PC-9 (cell line): ENCODE measurements around the gene CCNJ. TPM values are rescaled to one million over a fixed set of nuclear protein-coding genes. Genes with fewer than 3 reads are reported as not detected.

Source experiments
- BruUV-seq: library from RNA; stranded (reverse); fragments of 400-500 nt; replicated peaks from 2 replicates; lab custom pipeline; 2021; lab: Mats Ljungman, UMichigan
- CTCF ChIA-PET: fragments of 300-600 bp; sonication (Branson Sonifier 250); formaldehyde crosslinking; loops from one replicate; lab custom pipeline; 2022; ENCODE audit warnings: antibody characterized with exemption; lab: Charles Lee
- POLR2A ChIA-PET: fragments of 300-600 bp; sonication (Branson Sonifier 250); formaldehyde crosslinking; loops from one replicate; lab custom pipeline; 2022; ENCODE audit warnings: antibody characterized with exemption; ENCODE audit not compliant: unreplicated experiment; lab: Charles Lee
- DNase-seq, 2 experiments: peaks; one replicate each; pipeline versions ENCODE4 v3.0.0 to v3.0.0-alpha.2; 2015 to 2022; ENCODE audit warnings: mixed read lengths in 1 of 2
- H2AFZ ChIP-seq: fragments of 200-600 bp; sonication (generic); 2 replicates; pipeline ENCODE4 v1.8.1; 2017; ENCODE audit warnings: antibody characterized with exemption
- H3F3A ChIP-seq: fragments of 200-600 bp; sonication (generic); 2 replicates; pipeline ENCODE4 v1.8.1; 2017; ENCODE audit warnings: antibody characterized with exemption, mild to moderate bottlenecking, low read depth; ENCODE audit not compliant: insufficient read depth
- H3K27ac ChIP-seq: fragments of 200-600 bp; sonication (generic); 2 replicates; pipeline ENCODE4 v1.6.1; 2016; ENCODE audit warnings: mixed run types
- H3K27me3 ChIP-seq: fragments of 200-600 bp; sonication (generic); 2 replicates; pipeline ENCODE4 v1.6.1; 2016; ENCODE audit warnings: low read depth, mixed run types; ENCODE audit not compliant: insufficient read depth
- H3K36me3 ChIP-seq: fragments of 200-600 bp; sonication (generic); 2 replicates; pipeline ENCODE4 v1.6.1; 2016; ENCODE audit warnings: low read depth, mixed run types
- H3K4me1 ChIP-seq: fragments of 200-600 bp; sonication (generic); replicated peaks from 2 replicates; pipeline ENCODE4 v1.6.1; 2016; ENCODE audit warnings: mixed run types; ENCODE audit not compliant: insufficient read depth
- H3K4me2 ChIP-seq: fragments of 200-600 bp; sonication (generic); 2 replicates; pipeline ENCODE4 v1.6.1; 2017; ENCODE audit warnings: mixed run types
- H3K4me3 ChIP-seq: fragments of 200-600 bp; sonication (generic); 2 replicates; pipeline ENCODE4 v1.6.1; 2016; ENCODE audit warnings: mixed run types
- H3K79me2 ChIP-seq: fragments of 200-600 bp; sonication (generic); 2 replicates; pipeline ENCODE4 v1.6.1; 2017; ENCODE audit warnings: low read depth, mixed run types
- H3K9me2 ChIP-seq: fragments of 200-600 bp; sonication (generic); 2 replicates; pipeline ENCODE4 v1.8.1; 2017; ENCODE audit warnings: mild to moderate bottlenecking; ENCODE audit not compliant: insufficient read depth
- H3K9me3 ChIP-seq: fragments of 200-600 bp; sonication (generic); 2 replicates; pipeline ENCODE4 v1.8.1; 2016; ENCODE audit warnings: low read depth; ENCODE audit not compliant: insufficient read depth
- H4K20me1 ChIP-seq: fragments of 200-600 bp; sonication (generic); 2 replicates; pipeline ENCODE4 v1.8.1; 2017; ENCODE audit not compliant: insufficient read depth
- CTCF ChIP-seq: fragments of 200-600 bp; sonication (generic); conservative IDR thresholded peaks from 2 replicates; pipeline ENCODE4 v1.6.1; 2017; ENCODE audit warnings: mixed run types, antibody characterized with exemption, mild to moderate bottlenecking, moderate library complexity
- EZH2 ChIP-seq: fragments of 200-600 bp; sonication (generic); IDR thresholded peaks from 2 replicates; pipeline ENCODE4 v1.8.0; 2017; ENCODE audit warnings: antibody characterized with exemption, low read depth
- intact Hi-C: fragments of 100-400 bp; cut with micrococcal nuclease; formaldehyde crosslinking; loops from one replicate; pipeline ENCODE4 v1.10.0; 2022; ENCODE audit not compliant: unreplicated experiment
- total RNA-seq: library from RNA; stranded (reverse); gene quantifications from 2 replicates; pipeline ENCODE4 v1.2.3, GENCODE V29; 2021

CCNJ gene
- total RNA-seq, 1 experiment from 2014 or later: 2.5 TPM

- CTCF ChIA-PET: no interaction called here
- intact Hi-C loops: no loop called here
- H3K4me1 ChIP-seq: no peaks in the 10 kb centered on the region
- H3K27ac ChIP-seq: no peak overlapping the region
- no TSS peak for BruUV-seq
- H3K4me3 ChIP-seq: no peak overlapping the region
- no peaks in the 10 kb centered on the region for H3K36me3 ChIP-seq
- no peak for DNase-seq
- no peak overlapping the region for H3K4me2 ChIP-seq
- TF ChIP-seq EZH2 (no peak), CTCF (no peak)
- H3K27me3 ChIP-seq: no peaks in the 10 kb centered on the region
- POLR2A ChIA-PET: no interaction called here
- no peaks in the 10 kb centered on the region for H4K20me1 ChIP-seq
- no peaks in the 10 kb centered on the region for H3K79me2 ChIP-seq
- H3K9me3 ChIP-seq: no peaks in the 10 kb centered on the region
- no peak overlapping the region for H2AFZ ChIP-seq
- H3F3A ChIP-seq: no peaks in the 10 kb centered on the region
- H3K9me2 ChIP-seq: no peaks in the 10 kb centered on the region
These were observed 17.8 kb upstream of the CCNJ start for GRCh38 chr10:96025566-96025965.

- Histone ChIP-seq H3F3A (no peaks in the 10 kb centered on the region), H2AFZ (no peak overlapping the region), H3K4me2 (no peak overlapping the region), H3K9me2 (no peaks in the 10 kb centered on the region), H3K9me3 (no peaks in the 10 kb centered on the region), H3K36me3 (no peaks in the 10 kb centered on the region), H3K79me2 (no peaks in the 10 kb centered on the region), H4K20me1 (no peaks in the 10 kb centered on the region), H3K4me3 (no peak overlapping the region), H3K27ac (no peak overlapping the region), H3K4me1 (no peaks in the 10 kb centered on the region), H3K27me3 (no peaks in the 10 kb centered on the region)
- TF ChIP-seq CTCF (no peak), EZH2 (no peak)
- intact Hi-C loops: no loop called here
- ChIA-PET POLR2A (no interaction called here), CTCF (no interaction called here)
- no peak for DNase-seq
- no TSS peak for BruUV-seq
These were observed 8.8 kb upstream of the CCNJ start for GRCh38 chr10:96034625-96035024.

GRCh38 chr10:96038476-96039387 lies 4.7 kb upstream of the CCNJ start:
- Histone ChIP-seq H3K4me1 (no peaks in the 10 kb centered on the region), H3K9me3 (no peaks in the 10 kb centered on the region; the same call in 1 of the 2 replicates), H4K20me1 (no peaks in the 10 kb centered on the region), H3K4me2 (no peak overlapping the region), H3K79me2 (no peaks in the 10 kb centered on the region), H3K36me3 (no peaks in the 10 kb centered on the region), H3K27me3 (no peaks in the 10 kb centered on the region), H3K9me2 (no peaks in the 10 kb centered on the region), H3K4me3 (no peak overlapping the region), H2AFZ (no peak overlapping the region), H3K27ac (no peak overlapping the region), H3F3A (no peaks in the 10 kb centered on the region)
- intact Hi-C loops: no loop called here
- ChIA-PET POLR2A (no interaction called here), CTCF (no interaction called here)
- no TSS peak for BruUV-seq
- no peak for TF ChIP-seq EZH2
- no peak for DNase-seq
